ENCODE data around the gene TRIM71.

DNA sequence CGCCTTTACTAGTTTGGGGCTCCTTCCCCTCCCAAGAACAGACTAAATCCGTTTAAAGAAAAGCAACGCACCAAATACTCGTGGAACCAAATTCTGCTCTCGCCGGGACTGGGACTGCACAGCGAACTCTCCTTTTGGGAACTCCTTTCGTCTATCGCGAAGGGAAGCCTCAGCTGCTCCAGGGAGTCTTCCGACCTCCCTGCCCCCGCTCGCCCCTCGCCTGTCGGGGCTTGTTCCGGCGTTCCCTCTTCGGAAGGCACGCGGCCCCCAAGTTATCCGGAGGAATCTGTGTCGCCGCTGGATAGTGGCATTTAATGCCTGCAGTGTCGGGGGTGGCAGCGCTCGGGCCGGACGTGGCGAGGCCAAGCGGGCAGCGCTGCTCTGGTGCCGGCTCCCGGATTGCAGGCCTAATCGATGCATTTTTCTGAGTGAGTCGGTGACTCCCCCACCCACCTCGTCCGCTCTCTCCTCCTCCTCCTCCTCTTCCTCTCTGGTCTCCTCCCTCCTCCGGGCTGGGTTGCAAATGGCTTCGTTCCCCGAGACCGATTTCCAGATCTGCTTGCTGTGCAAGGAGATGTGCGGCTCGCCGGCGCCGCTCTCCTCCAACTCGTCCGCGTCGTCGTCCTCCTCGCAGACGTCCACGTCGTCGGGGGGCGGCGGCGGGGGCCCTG lies at the start of gene TRIM71:
- TF ChIP-seq SMC3 (conservative IDR thresholded peaks at IDR 0.05; ENCODE audit: poor library complexity) = no peak
- TF ChIP-seq, protein P1, sequence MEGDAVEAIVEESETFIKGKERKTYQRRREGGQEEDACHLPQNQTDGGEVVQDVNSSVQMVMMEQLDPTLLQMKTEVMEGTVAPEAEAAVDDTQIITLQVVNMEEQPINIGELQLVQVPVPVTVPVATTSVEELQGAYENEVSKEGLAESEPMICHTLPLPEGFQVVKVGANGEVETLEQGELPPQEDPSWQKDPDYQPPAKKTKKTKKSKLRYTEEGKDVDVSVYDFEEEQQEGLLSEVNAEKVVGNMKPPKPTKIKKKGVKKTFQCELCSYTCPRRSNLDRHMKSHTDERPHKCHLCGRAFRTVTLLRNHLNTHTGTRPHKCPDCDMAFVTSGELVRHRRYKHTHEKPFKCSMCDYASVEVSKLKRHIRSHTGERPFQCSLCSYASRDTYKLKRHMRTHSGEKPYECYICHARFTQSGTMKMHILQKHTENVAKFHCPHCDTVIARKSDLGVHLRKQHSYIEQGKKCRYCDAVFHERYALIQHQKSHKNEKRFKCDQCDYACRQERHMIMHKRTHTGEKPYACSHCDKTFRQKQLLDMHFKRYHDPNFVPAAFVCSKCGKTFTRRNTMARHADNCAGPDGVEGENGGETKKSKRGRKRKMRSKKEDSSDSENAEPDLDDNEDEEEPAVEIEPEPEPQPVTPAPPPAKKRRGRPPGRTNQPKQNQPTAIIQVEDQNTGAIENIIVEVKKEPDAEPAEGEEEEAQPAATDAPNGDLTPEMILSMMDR (IDR thresholded peaks at IDR 0.05; ENCODE audit: poor library complexity, severe bottlenecking) = no peak
